GM21717 (cell line): Measurements from ENCODE around the gene POP7.
"Not testable (repeated sequence)": the region's sequence is repeated elsewhere in the genome, so short reads cannot be mapped to it uniquely, and the experiment has no call there.

Experiments
- ATAC-seq: cut with Tn5 transposase; IDR thresholded peaks from one replicate; pipeline ENCODE4 v1.9.1; 2021; ENCODE audit warnings: mild to moderate bottlenecking, moderate library complexity; ENCODE audit not compliant: unreplicated experiment

Gene POP7

GRCh38 chr7:100705753-100706671 is at the start of gene POP7:
Gene POP7 (plus strand): TSS chr7:100706121. CDS start chr7:100706831, 710 bp downstream.
- peak; percentile 82 for ATAC-seq

DNA sequence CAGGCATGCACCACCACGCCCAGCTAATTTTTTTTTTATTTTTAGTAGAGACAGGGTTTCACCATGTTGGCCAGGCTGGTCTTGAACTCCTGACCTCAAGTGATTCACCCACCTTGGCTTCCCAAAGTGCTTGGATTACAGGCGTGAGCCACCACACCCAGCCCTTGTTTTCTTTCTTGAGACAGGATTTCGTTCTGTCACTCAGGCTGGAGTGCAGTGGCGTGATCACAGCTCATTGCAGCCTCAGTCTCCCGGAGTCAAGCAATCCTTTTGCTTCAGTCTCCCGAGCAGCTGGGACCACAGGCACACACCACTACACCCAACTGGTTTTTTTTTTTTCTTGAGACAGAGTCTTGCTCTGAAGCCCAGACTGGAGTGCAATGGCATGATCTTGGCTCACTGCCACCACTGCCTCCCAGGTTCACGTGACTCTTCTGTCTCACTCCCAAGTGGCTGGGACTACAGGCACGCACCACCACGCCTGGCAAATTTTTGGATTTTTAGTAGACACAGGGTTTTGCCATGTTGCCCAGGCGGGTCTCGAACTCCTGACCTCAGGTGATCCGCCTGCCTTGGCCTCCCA is 43.6 kb upstream of the POP7 start:
- ATAC-seq, result not testable (repeated sequence)

DNA sequence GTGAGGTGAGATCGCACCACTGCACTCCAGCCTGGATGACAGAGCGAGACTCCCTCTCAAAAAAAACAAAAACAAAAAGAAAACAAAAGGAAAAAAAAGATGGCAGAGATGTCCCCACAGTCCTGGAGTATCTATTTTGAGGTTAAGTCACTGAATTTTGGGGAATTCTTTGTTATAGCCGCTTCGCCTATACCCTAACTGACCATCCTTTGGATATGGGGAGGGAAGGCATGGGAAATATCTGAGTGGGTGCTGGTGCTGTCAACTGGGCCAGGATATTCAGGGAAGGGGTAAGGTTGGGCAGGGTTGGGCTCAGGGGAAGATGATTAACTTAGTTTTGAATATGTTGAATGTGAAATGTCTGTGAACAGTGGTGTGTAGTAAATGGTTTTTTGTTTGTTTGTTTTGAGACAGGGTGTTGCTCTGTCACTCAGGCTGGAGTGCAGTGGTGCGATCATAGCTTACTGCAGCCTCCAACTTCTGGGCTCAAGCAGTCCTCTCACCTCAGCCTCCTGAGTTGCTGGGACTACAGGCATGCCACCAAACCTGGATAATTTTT is 40.7 kb upstream of the POP7 start:
- no peak for ATAC-seq

GRCh38 chr7:100667331-100668068 is 38.4 kb upstream of the POP7 start:
- no peak for ATAC-seq

DNA sequence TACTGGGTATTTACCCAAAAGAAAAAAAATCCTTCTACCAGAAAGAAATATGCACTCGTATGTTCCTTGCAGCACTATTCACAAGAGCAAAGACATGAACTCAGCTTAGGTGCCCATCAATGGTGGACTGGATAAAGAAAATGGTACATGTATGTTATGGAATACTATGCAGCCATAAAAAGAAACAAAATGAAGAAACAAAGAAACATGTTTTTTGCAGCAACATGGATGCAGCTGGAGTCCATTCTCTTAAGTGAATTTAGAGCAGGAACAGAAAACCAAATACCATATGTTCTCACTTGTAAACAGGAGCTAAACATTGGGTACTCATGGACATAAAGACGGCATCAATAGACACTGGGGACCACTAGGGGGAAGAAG is 37.9 kb upstream of the POP7 start:
- no peak for ATAC-seq

- not testable (repeated sequence) for ATAC-seq
Observed at GRCh38 chr7:100669106-100669505, 36.8 kb upstream of the POP7 start.

DNA sequence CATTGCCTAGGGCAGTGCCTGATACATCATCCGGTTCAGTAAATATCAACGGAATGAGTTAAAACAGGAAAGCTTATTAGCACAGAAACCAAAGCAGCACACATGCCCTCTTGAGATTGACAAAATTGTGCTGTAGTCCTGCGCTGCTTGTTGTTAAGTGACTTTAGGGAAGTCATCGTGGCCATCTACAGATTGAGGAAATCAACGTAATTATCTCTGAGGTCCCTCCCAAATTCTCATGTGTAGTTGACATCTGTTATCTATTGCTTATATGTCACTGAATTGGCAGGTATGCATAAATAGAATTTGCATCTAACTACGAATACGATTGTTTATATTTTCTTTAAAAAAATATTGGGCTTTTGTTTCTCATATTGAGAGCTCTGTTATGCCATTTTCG is 35.8 kb upstream of the POP7 start:
- no peak for ATAC-seq

- no peak for ATAC-seq
Observed at GRCh38 chr7:100671353-100672327, 34.3 kb upstream of the POP7 start.

- peak; percentile 60 for ATAC-seq
Observed at GRCh38 chr7:100673302-100673941, 32.5 kb upstream of the POP7 start, which contains the start of gene GNB2. Gene GNB2 (plus strand): TSS chr7:100673740. CDS start chr7:100676266, 2,526 bp downstream.

- ATAC-seq, result peak; percentile 1
Observed at GRCh38 chr7:100673942-100674410, 31.9 kb upstream of the POP7 start.

DNA sequence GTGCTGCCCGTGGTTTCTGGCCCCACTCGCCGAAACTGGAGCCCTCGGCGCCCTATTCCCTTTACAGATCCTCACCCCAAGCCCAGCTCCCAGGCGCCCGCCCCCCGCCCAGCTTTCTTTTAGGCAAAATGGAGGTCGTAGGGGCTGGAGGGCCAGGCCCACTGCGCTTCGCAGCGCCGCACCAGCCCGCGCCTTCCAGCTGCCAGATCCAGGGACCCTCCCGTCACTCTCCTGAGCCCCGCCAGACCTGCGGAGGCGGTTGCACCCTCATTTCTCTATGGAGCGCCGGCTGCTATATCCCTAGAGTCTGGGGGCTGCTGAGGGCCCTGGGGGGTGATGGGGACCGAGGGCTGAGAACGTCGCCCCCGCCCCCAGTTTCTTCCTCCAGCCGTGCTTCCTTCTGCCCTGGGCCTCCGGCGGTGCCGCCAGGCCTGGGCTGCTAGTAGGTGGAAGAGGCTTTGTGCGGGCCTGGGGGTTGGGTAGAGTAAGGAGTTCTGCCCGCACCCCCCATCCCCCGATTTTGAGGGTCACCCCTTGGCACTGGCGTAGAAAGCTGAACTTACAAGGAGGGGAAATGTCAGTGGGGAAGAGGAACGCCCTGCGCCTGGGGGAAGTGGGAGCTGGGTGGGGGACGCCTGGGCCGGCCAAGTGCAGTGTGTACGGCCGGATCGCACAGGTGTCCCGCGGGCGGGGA is 31.4 kb upstream of the POP7 start:
- no peak for ATAC-seq

DNA sequence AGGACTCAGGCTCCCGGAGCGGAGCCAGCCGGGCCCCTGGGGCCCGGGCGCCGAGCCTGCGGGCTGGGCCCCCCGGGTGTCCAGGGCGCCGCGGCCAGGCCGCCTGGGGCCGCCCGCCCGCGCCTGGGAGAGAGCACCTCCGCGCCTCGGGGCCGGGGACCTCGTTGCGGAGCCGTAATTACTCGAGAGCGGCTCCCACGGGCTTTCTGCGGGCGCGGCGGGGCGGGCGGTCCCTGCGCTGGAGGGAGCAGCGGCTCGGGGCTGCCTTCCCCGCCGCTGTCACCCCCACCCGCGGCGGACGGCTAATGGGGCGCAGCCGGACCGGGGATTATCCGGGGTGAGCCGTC is 30.8 kb upstream of the POP7 start:
- no peak for ATAC-seq

GRCh38 chr7:100675581-100676350 is 30.2 kb upstream of the POP7 start:
- ATAC-seq, result peak; percentile 20

DNA sequence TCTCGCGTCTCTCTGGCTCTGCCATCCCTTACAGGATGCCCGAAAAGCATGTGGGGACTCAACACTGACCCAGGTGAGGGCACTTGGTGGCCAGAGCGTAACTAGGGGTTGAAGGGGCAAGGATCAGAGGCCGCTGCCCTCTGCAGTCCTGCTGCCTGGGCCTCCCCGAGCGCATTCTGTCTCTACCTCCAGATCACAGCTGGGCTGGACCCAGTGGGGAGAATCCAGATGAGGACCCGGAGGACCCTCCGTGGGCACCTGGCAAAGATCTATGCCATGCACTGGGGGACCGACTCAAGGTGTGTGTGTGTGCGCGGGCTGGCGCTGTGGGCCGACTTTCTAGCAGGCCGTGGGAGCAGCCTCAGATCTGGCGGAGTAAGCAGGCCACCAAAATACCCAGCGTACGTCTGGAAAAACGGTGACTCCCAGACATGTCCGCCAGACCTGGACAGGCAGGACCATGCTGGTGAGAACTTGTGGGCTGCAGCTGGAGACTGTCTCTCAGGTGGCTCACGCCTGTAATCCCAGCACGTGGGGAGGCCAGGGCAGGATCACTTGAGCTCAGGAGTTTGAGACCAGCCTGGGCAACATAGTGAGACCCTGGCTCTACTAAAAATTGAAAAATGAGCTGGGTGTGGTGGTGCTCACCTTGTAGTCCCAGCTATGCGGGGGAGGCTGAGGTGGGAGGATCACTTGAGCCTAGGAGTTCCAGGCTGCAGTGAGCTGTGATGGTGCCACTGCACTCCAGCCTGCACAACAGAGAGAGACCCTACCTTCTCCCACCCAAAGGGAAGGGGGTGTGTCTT is 29.2 kb upstream of the POP7 start:
- ATAC-seq, result no peak

DNA sequence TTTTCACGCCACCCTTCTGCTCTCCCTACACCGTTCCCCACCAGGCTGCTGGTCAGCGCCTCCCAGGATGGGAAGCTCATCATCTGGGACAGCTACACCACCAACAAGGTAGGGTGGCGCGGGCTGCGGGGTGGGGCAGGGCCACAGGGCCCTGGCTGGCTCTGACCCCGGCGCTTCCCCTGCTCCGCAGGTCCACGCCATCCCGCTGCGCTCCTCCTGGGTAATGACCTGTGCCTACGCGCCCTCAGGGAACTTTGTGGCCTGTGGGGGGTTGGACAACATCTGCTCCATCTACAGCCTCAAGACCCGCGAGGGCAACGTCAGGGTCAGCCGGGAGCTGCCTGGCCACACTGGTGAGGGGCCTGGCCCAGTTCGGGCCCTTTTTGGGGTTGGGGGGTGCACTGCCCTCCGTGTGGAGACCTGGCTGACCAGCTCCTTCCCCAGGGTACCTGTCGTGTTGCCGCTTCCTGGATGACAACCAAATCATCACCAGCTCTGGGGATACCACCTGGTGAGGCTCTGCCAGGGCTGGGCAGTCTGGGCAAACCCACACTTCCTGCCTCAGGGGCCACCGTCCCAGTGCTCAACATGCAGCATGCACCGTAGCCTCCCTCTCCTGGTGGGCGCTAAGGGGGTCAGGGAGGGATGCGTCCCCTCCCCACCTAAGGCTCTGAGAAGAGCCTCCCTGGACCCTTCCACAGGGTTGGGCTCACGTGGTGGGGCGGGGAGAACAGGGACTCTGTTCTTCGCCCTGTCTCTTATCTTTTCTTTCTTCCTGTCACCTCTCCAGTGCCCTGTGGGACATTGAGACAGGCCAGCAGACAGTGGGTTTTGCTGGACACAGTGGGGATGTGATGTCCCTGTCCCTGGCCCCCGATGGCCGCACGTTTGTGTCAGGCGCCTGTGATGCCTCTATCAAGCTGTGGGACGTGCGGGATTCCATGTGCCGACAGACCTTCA is 28.3 kb upstream of the POP7 start:
- ATAC-seq, result no peak

DNA sequence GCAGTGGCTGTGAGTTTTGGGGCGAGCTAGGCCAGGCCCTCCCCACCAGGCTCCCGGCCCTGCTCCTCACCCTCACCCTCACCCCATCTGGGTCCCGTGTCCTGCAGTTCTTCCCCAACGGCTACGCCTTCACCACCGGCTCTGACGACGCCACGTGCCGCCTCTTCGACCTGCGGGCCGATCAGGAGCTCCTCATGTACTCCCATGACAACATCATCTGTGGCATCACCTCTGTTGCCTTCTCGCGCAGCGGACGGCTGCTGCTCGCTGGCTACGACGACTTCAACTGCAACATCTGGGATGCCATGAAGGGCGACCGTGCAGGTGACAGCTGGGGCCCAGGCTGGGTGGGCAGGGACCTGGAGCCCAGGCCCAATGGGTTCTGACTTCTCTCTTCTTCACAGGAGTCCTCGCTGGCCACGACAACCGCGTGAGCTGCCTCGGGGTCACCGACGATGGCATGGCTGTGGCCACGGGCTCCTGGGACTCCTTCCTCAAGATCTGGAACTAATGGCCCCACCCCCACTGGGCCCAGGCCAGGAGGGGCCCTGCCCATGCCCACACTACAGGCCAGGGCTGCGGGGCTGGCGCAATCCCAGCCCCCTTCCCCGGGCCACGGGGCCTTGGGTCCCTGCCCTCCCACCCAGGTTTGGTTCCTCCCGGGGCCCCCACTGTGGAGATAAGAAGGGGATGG is 27.5 kb upstream of the POP7 start:
- ATAC-seq, result no peak
